CD14-positive monocyte (primary cell): Measurements from ENCODE around the gene LRBA. TPM values are rescaled to one million over a fixed set of nuclear protein-coding genes. Genes with fewer than 3 reads are reported as not detected.

Experiments used
- DNase-seq, 3 donors: peaks; one replicate each; pipeline ENCODE4 v3.0.0-alpha.2; 2011 to 2022
- H2AFZ ChIP-seq: 2 replicates; pipeline ENCODE4 v1.6.0; 2012; ENCODE audit warnings: mild to moderate bottlenecking, low read depth, low read length, inconsistent platforms; ENCODE audit not compliant: insufficient read depth, poor library complexity, severe bottlenecking
- H3K27ac ChIP-seq, 2 donors: 1 replicate in 1 of 2; 2 replicates in 1 of 2; pipeline ENCODE4 v1.5.1; 2012 to 2013; ENCODE audit warnings: low read length in 2 of 2, control low read depth in 1 of 2, inconsistent platforms in 1 of 2, low read depth in 1 of 2, mild to moderate bottlenecking in 1 of 2
- H3K27me3 ChIP-seq, 2 donors: one replicate each; pipeline versions ENCODE4 v1.6.0 to v1.6.1; 2011 to 2013; ENCODE audit warnings: low read length in 2 of 2; ENCODE audit not compliant: control insufficient read depth in 2 of 2, insufficient read depth in 2 of 2
- H3K36me3 ChIP-seq, 2 donors: replicated peaks in 1 of 2; 1 replicate in 1 of 2; 2 replicates in 1 of 2; pipeline versions ENCODE4 v1.5.1 to v1.6.1; 2012 to 2013; ENCODE audit warnings: low read length in 2 of 2, control low read depth in 1 of 2, inconsistent platforms in 1 of 2, mild to moderate bottlenecking in 1 of 2; ENCODE audit not compliant: insufficient read depth in 2 of 2, control insufficient read depth in 1 of 2
- H3K4me1 ChIP-seq, 2 donors: 1 replicate in 1 of 2; 2 replicates in 1 of 2; pipeline versions ENCODE4 v1.5.1 to v1.6.1; 2012 to 2013; ENCODE audit warnings: low read length in 2 of 2, control low read depth in 1 of 2, inconsistent platforms in 1 of 2, mild to moderate bottlenecking in 1 of 2, moderate library complexity in 1 of 2; ENCODE audit not compliant: insufficient read depth in 2 of 2, control insufficient read depth in 1 of 2
- H3K4me2 ChIP-seq: replicated peaks from 2 replicates; pipeline ENCODE3; 2012; ENCODE audit warnings: low read length, moderate library complexity, mild to moderate bottlenecking; ENCODE audit not compliant: poor library complexity, severe bottlenecking; ENCODE audit errors: extremely low read depth
- H3K4me3 ChIP-seq, 3 experiments: fragments of 200-600 bp in 1 of 3; sonication (generic) in 1 of 3; replicated peaks in 1 of 3; 1 replicate in 2 of 3; 2 replicates in 1 of 3; pipeline ENCODE4 v1.5.1; 2011 to 2013; ENCODE audit warnings: low read length in 3 of 3, mild to moderate bottlenecking in 3 of 3, control low read depth in 2 of 3, low read depth in 2 of 3, inconsistent platforms in 1 of 3, moderate library complexity in 1 of 3
- H3K79me2 ChIP-seq: 2 replicates; pipeline ENCODE4 v1.6.0; 2012; ENCODE audit warnings: mild to moderate bottlenecking, control low read depth, inconsistent platforms, low read length, moderate library complexity; ENCODE audit not compliant: insufficient read depth
- H3K9ac ChIP-seq: 2 replicates; pipeline ENCODE4 v1.6.0; 2017; ENCODE audit warnings: low read length, mild to moderate bottlenecking; ENCODE audit not compliant: insufficient read depth, poor library complexity, severe bottlenecking
- H3K9me3 ChIP-seq, 2 donors: replicated peaks in 1 of 2; 1 replicate in 1 of 2; 2 replicates in 1 of 2; pipeline versions ENCODE4 v1.5.1 to v1.6.1; 2012 to 2013; ENCODE audit warnings: low read length in 2 of 2, control low read depth in 1 of 2; ENCODE audit not compliant: control insufficient read depth in 1 of 2, insufficient read depth in 1 of 2
- H4K20me1 ChIP-seq: 2 replicates; pipeline ENCODE4 v1.6.0; 2012; ENCODE audit warnings: mild to moderate bottlenecking, low read length, control low read depth, moderate library complexity; ENCODE audit not compliant: insufficient read depth
- H3K27ac Mint-ChIP-seq, 7 donors: one replicate each; pipeline ENCODE4 v1.8.0; 2020; ENCODE audit warnings: mild to moderate bottlenecking in 7 of 7, mixed read lengths in 7 of 7, moderate library complexity in 6 of 7, inconsistent platforms in 2 of 7
- H3K27me3 Mint-ChIP-seq, 3 donors: one replicate each; pipeline ENCODE4 v1.8.0; 2021 to 2022; ENCODE audit warnings: low read depth in 3 of 3, mild to moderate bottlenecking in 3 of 3, mixed read lengths in 3 of 3, moderate library complexity in 3 of 3, inconsistent platforms in 1 of 3
- H3K36me3 Mint-ChIP-seq, 2 donors: one replicate each; pipeline ENCODE4 v1.8.0; 2020; ENCODE audit warnings: mixed read lengths in 2 of 2, inconsistent platforms in 1 of 2, mild to moderate bottlenecking in 1 of 2
- H3K4me1 Mint-ChIP-seq: one replicate; pipeline ENCODE4 v1.8.0; 2020; ENCODE audit warnings: mild to moderate bottlenecking, mixed read lengths
- H3K4me3 Mint-ChIP-seq, 2 donors: one replicate each; pipeline ENCODE4 v1.8.0; 2020; ENCODE audit warnings: mild to moderate bottlenecking in 2 of 2, mixed read lengths in 2 of 2, moderate library complexity in 1 of 2
- H3K9me3 Mint-ChIP-seq, 7 donors: one replicate each; pipeline ENCODE4 v1.8.0; 2020 to 2022; ENCODE audit warnings: mixed read lengths in 7 of 7, mild to moderate bottlenecking in 6 of 7, moderate library complexity in 6 of 7, inconsistent platforms in 2 of 7
- WGBS: methylation state at CpG from one replicate; pipeline ENCODE4 v1.1.5; 2013; ENCODE audit warnings: missing lambda C conversion rate; ENCODE audit not compliant: insufficient coverage; 5-methylcytosine and 5-hydroxymethylcytosine counted together
- intact Hi-C, 2 donors: fragments of 100-400 bp; cut with micrococcal nuclease; formaldehyde crosslinking; loops; one replicate each; pipeline versions ENCODE4 v1.15.0 to v1.15.1; 2023
- polyA plus RNA-seq, 3 donors: library from polyadenylated mRNA; depleted of rRNA in 1 of 3; unstranded in 2 of 3; stranded (reverse) in 1 of 3; fragments of 300-500 nt in 2 of 3; fragments of >200 nt in 1 of 3; fragmentation: Illumina TruSeq in 2 of 3; gene quantifications; 1 replicate in 2 of 3; 2 replicates in 1 of 3; pipeline ENCODE4 v1.2.3, GENCODE V29; 2012 to 2021
- TF ChIP-seq, protein P1 (sequence below): fragments of 200-600 bp; IDR thresholded peaks from one replicate; pipeline ENCODE4 v1.8.0; 2022; ENCODE audit warnings: antibody characterized with exemption, mild to moderate bottlenecking

Gene LRBA
- polyA plus RNA-seq, 3 donors: 1.5 to 5.5 (median 4.4) TPM

DNA sequence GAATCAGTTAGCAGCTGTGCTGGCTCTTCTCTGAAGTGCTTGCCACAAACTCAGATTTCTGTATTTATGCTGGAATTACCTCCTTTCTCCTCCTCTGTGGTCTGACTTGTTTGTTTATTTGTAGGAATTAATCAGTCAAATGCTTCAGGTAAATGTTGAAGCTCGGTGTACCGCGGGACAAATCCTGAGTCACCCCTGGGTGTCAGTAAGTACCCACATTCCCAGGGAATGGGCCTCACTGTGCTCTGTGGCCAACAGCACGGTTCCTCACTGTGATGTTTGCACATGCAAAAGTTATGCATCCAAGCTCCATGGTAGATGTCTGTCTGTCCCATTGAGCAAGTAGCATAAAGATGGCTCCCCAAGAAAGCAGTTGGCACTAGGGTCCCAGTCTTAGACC, 766.9 kb downstream of the LRBA start:
- Histone ChIP-seq H3K79me2 (no peaks in the 10 kb centered on the region), H3K4me3 (no peak overlapping the region), H3K9ac (no peak overlapping the region), H2AFZ (no peak overlapping the region), H3K4me2 (no peak overlapping the region), H3K36me3 (no peaks in the 10 kb centered on the region), H3K27me3 (no peaks in the 10 kb centered on the region), H4K20me1 (no peaks in the 10 kb centered on the region), H3K9me3 (no peaks in the 10 kb centered on the region), H3K4me1 (no peaks in the 10 kb centered on the region), H3K27ac (no peak overlapping the region)
- no peaks in the 10 kb centered on the region for H3K4me1 Mint-ChIP-seq
- intact Hi-C loops: loop anchor here (10.0 kb wide), 2 partner anchors 243 to 263 kb away; no protein-coding TSS in a partner anchor
- no peak for DNase-seq
- peaks cover 0 to 8% (median 0%) of the 10 kb centered on the region in 3 donors for H3K27me3 Mint-ChIP-seq
- H3K4me3 Mint-ChIP-seq: no peak overlapping the region
- TF ChIP-seq, protein P1, sequence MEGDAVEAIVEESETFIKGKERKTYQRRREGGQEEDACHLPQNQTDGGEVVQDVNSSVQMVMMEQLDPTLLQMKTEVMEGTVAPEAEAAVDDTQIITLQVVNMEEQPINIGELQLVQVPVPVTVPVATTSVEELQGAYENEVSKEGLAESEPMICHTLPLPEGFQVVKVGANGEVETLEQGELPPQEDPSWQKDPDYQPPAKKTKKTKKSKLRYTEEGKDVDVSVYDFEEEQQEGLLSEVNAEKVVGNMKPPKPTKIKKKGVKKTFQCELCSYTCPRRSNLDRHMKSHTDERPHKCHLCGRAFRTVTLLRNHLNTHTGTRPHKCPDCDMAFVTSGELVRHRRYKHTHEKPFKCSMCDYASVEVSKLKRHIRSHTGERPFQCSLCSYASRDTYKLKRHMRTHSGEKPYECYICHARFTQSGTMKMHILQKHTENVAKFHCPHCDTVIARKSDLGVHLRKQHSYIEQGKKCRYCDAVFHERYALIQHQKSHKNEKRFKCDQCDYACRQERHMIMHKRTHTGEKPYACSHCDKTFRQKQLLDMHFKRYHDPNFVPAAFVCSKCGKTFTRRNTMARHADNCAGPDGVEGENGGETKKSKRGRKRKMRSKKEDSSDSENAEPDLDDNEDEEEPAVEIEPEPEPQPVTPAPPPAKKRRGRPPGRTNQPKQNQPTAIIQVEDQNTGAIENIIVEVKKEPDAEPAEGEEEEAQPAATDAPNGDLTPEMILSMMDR: no peak
- WGBS: 97% methylated on average over 3 of the region's 4 CpGs
- H3K9me3 Mint-ChIP-seq: peaks cover 0 to 1% (median 0%) of the 10 kb centered on the region in 7 donors
- no peaks in the 10 kb centered on the region for H3K36me3 Mint-ChIP-seq
- no peak overlapping the region for H3K27ac Mint-ChIP-seq

DNA sequence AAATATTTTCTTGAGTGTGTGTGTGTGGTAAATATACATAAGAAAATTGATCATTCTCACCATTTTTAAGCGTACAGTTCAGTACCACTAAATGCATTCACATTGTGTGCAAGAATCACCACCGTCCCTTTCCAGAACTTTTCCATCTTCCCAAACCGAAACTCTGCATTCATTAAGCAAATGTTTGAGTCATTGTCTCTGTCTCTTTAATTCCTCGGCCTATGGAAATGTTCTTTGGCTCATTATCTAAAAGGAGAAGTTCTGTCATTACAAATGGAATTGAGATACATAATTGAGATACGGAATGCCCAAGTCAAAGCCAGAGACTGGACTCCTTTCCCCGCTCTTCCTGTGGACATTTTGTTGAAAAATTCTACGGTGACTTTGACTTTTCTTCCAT, 767.9 kb downstream of the LRBA start:
- Histone ChIP-seq H3K27me3 (no peaks in the 10 kb centered on the region), H3K79me2 (no peaks in the 10 kb centered on the region), H3K27ac (no peak overlapping the region), H3K4me3 (no peak overlapping the region), H3K4me2 (no peak overlapping the region), H4K20me1 (no peaks in the 10 kb centered on the region), H3K36me3 (no peaks in the 10 kb centered on the region), H2AFZ (no peak overlapping the region), H3K4me1 (no peaks in the 10 kb centered on the region), H3K9me3 (no peaks in the 10 kb centered on the region), H3K9ac (no peak overlapping the region)
- WGBS: 98% methylated on average over 5 of the region's 7 CpGs
- TF ChIP-seq, protein P1: no peak
- H3K4me3 Mint-ChIP-seq: no peak overlapping the region
- no peak overlapping the region for H3K27ac Mint-ChIP-seq
- no peaks in the 10 kb centered on the region for H3K4me1 Mint-ChIP-seq
- DNase-seq: no peak
- intact Hi-C loops: loop anchor here (10.0 kb wide), 2 partner anchors 242 to 262 kb away; no protein-coding TSS in a partner anchor
- H3K9me3 Mint-ChIP-seq: peaks cover 0 to 1% (median 0%) of the 10 kb centered on the region in 7 donors
- no peaks in the 10 kb centered on the region for H3K36me3 Mint-ChIP-seq
- peaks cover 0 to 6% (median 0%) of the 10 kb centered on the region in 3 donors for H3K27me3 Mint-ChIP-seq
